Smooth muscle cell (in vitro differentiated cells): ENCODE results near the gene MCM9. TPM values are rescaled to one million over a fixed set of nuclear protein-coding genes. Genes with fewer than 3 reads are reported as not detected.
"Not testable (repeated sequence)": the region's sequence is repeated elsewhere in the genome, so short reads cannot be mapped to it uniquely, and the experiment has no call there.

Experiments
- DNase-seq: peaks from one replicate; lab custom pipeline; 2025; ENCODE audit not compliant: unreplicated experiment; lab: John Stamatoyannopoulos, UW
- H2AFZ ChIP-seq: fragments of 200-600 bp; sonication (generic); 2 replicates; pipeline ENCODE4 v1.6.0; 2016; ENCODE audit warnings: antibody characterized with exemption, low read depth, mild to moderate bottlenecking
- H3F3A ChIP-seq: fragments of 200-600 bp; sonication (generic); 2 replicates; pipeline ENCODE4 v1.6.0; 2017; ENCODE audit warnings: antibody characterized with exemption, low read depth
- H3K27ac ChIP-seq: fragments of 200-600 bp; sonication (generic); 2 replicates; pipeline ENCODE4 v1.5.1; 2016; ENCODE audit warnings: low read depth, mild to moderate bottlenecking
- H3K27me3 ChIP-seq: fragments of 200-600 bp; sonication (generic); 2 replicates; pipeline ENCODE4 v1.6.1; 2016; ENCODE audit warnings: low read depth, mild to moderate bottlenecking
- H3K36me3 ChIP-seq: fragments of 200-600 bp; sonication (generic); 2 replicates; pipeline ENCODE4 v1.5.1; 2016; ENCODE audit warnings: low read depth
- H3K4me1 ChIP-seq: fragments of 200-600 bp; sonication (generic); 2 replicates; pipeline ENCODE4 v1.5.1; 2016; ENCODE audit warnings: low read depth
- H3K4me2 ChIP-seq: fragments of 200-600 bp; sonication (generic); 2 replicates; pipeline ENCODE4 v1.6.0; 2016; ENCODE audit warnings: mild to moderate bottlenecking
- H3K4me3 ChIP-seq: fragments of 200-600 bp; sonication (generic); 2 replicates; pipeline ENCODE4 v1.5.1; 2016; ENCODE audit warnings: mild to moderate bottlenecking
- H3K79me2 ChIP-seq: fragments of 200-600 bp; sonication (generic); 2 replicates; pipeline ENCODE4 v1.6.0; 2016; ENCODE audit warnings: low read depth, mild to moderate bottlenecking
- H3K9ac ChIP-seq: fragments of 200-600 bp; sonication (generic); 2 replicates; pipeline ENCODE4 v1.6.0; 2016; ENCODE audit warnings: low read depth
- H3K9me3 ChIP-seq: fragments of 200-600 bp; sonication (generic); replicated peaks from 2 replicates; pipeline ENCODE4 v1.5.1; 2016; ENCODE audit warnings: low read depth
- H4K20me1 ChIP-seq: fragments of 200-600 bp; sonication (generic); 2 replicates; pipeline ENCODE4 v1.6.0; 2016; ENCODE audit warnings: low read depth
- CTCF ChIP-seq: fragments of 200-600 bp; sonication (generic); IDR thresholded peaks from 2 replicates; pipeline ENCODE4 v1.5.1; 2017; ENCODE audit warnings: borderline replicate concordance, mild to moderate bottlenecking, antibody characterized with exemption; ENCODE audit not compliant: insufficient read depth, poor library complexity, severe bottlenecking
- WGBS: methylation state at CpG from one replicate; pipeline ENCODE4 v1.1.7; 2016; ENCODE audit warnings: low lambda C conversion rate; 5-methylcytosine and 5-hydroxymethylcytosine counted together
- polyA plus RNA-seq: library from polyadenylated mRNA; unstranded; fragments of >200 nt; fragmentation: Nextera tagmentation; extraction: Ambion mirVana; gene quantifications from 2 replicates; pipeline ENCODE4 v1.2.1, GENCODE V29; 2016
- total RNA-seq: library from RNA; depleted of rRNA; stranded (reverse); fragments of >200 nt; gene quantifications from 2 replicates; pipeline ENCODE4 v1.2.3, GENCODE V29; 2014

Gene MCM9
- total and polyA plus RNA-seq, 2 experiments from 2014 or later, result 3.8 to 7.8 TPM

DNA sequence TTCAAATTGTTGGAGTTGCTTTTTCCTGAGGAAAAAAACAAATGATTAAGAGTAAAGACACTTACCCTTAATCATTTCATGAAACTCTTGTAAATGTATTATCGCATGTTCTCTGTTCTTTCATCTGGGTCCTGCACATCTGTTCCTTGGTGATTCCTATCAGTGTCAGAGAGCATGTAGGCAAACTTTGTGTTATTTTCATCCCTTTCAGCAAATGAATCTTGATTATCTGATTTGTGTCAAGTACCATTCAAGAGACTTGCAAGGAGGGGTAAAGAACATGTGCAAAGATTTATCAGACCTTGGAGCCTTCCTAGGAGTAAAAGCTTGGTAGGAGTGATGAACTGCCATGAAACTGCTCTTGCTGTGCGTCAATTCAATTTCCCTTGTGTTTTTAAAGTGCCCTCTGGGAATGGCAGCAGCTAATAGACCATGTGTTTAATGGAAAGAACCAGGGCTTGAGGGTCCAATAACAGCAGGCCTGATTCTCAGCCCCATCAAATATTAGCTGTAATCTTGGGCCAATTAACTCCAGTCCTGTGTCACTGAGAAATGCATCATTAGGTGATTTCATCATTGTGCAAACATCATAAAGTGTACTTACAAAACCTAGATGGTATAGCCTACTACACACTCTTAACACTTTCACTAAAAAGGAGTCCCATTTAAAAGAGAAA lies 164.7 kb downstream of the MCM9 start:
- Histone ChIP-seq H3K4me1 (no peaks in the 10 kb centered on the region), H3K27me3 (no peaks in the 10 kb centered on the region), H3K9me3 (no peaks in the 10 kb centered on the region), H4K20me1 (no peaks in the 10 kb centered on the region), H3K4me3 (no peak overlapping the region), H3K36me3 (no peaks in the 10 kb centered on the region), H3K79me2 (no peaks in the 10 kb centered on the region), H2AFZ (no peak overlapping the region), H3F3A (no peaks in the 10 kb centered on the region), H3K4me2 (no peak overlapping the region), H3K27ac (no peak overlapping the region), H3K9ac (no peak overlapping the region)
- 86% methylated on average over 2 of the region's 2 CpGs for WGBS
- DNase-seq, result no peak
- no peak for TF ChIP-seq CTCF

- Histone ChIP-seq H3K9me3 (no peaks in the 10 kb centered on the region), H3K79me2 (no peaks in the 10 kb centered on the region), H3K27me3 (no peaks in the 10 kb centered on the region), H3K4me2 (no peak overlapping the region), H3F3A (no peaks in the 10 kb centered on the region), H2AFZ (no peak overlapping the region), H3K36me3 (no peaks in the 10 kb centered on the region), H3K4me3 (no peak overlapping the region), H3K27ac (no peak overlapping the region), H3K4me1 (no peaks in the 10 kb centered on the region), H3K9ac (no peak overlapping the region), H4K20me1 (no peaks in the 10 kb centered on the region)
- DNase-seq, result no peak
- no peak for TF ChIP-seq CTCF
- WGBS, result 77% methylated on average over 3 of the region's 3 CpGs
These were observed 166.0 kb downstream of the MCM9 start for GRCh38 chr6:118768904-118769325.

GRCh38 chr6:118768441-118768840 lies 166.5 kb downstream of the MCM9 start:
- Histone ChIP-seq H3K4me1 (no peaks in the 10 kb centered on the region), H3K4me3 (no peak overlapping the region), H2AFZ (no peak overlapping the region), H3K27me3 (no peaks in the 10 kb centered on the region), H3K27ac (no peak overlapping the region), H3K36me3 (no peaks in the 10 kb centered on the region), H3K4me2 (no peak overlapping the region), H3K79me2 (no peaks in the 10 kb centered on the region), H4K20me1 (no peaks in the 10 kb centered on the region), H3K9ac (no peak overlapping the region), H3F3A (no peaks in the 10 kb centered on the region), H3K9me3 (no peaks in the 10 kb centered on the region)
- no peak for TF ChIP-seq CTCF
- DNase-seq, result no peak
- WGBS, result 79% methylated on average over 3 of the region's 3 CpGs

- not testable (repeated sequence) for DNase-seq, H3K27me3 ChIP-seq, H3F3A ChIP-seq, H3K4me2 ChIP-seq, H3K27ac ChIP-seq, H3K4me1 ChIP-seq, H2AFZ ChIP-seq, H3K36me3 ChIP-seq, H3K4me3 ChIP-seq, H3K9ac ChIP-seq, H3K79me2 ChIP-seq, H4K20me1 ChIP-seq, H3K9me3 ChIP-seq
- WGBS, result 90% methylated on average over 2 of the region's 2 CpGs
These were observed 169.6 kb downstream of the MCM9 start for GRCh38 chr6:118765316-118765715.
